NOMO-1 treated with DMSO at 0.1 percent for 48 hours (cell line): ENCODE data around the gene FOXC2.
"Not testable (repeated sequence)": the region's sequence is repeated elsewhere in the genome, so short reads cannot be mapped to it uniquely, and the experiment has no call there.

Experiments used
- DNase-seq: peaks from one replicate; lab custom pipeline; 2025; ENCODE audit not compliant: unreplicated experiment; lab: John Stamatoyannopoulos, UW

Gene FOXC2

DNA sequence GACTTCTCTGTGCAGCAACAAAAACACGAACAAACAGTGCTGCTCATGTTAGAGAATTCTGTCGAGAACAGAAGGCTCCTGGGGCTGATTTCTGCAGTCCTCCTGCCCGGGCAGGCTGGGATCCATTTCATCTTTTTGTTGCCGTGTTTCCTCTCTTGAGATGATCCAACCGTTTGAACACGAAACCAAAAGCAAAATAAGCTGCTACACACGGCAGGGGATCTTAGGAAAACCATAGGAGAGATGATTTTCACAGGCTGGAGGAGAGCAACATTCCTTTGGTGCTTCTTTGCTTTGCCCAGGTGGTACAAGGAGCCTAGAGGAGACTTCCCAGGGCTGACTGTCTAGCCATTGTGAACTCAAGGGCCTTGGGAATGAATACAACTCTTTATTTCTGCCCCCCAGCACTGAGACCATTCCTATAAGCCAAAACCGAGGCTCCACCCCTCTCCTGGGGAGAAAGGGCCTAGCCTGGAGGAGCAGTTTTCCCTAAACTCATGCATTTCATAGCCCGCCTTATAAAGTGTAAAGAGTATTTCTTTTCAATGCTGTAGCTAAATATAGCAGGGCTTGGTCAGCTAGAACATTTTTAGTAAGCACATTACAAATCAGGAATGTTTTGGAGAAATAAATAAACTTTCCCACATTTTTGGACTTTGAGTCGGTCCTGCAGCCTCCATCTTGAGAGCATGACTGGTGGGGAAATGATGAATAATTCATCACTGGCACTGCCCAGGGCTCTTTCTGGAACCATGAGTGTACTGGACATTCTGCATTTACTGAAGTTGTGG is 19.4 kb downstream of the FOXC2 start:
- no peak for DNase-seq

DNA sequence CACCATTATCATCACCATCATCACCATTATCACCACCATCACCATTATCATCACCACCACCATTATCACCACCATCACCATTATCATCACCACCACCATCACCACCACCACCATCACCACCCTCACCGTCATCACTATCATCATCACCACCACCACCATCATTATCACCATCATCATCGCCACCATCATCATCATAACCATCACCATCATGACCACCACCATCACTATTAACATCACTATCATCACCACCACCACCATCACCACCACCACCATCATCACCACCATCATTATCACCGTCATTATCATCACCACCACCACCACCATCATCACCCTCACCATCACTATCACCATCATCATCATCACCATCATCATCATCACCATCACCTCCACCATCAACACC is 20.9 kb downstream of the FOXC2 start:
- DNase-seq = no peak

DNA sequence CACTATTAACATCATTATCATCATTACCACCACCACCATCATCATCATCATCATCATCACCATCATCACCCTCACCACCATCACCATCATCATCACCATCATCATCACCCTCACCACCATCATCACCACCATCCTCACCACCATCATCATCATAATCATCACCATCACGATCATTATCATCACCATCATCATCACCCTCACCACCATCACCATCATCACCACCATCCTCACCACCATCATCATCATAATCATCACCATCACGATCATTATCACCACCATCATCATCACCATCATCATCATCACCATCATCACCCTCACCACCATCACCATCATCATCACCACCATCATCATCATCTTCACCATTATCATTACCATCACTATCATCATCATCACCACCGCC is 21.3 kb downstream of the FOXC2 start:
- DNase-seq = not testable (repeated sequence)

DNA sequence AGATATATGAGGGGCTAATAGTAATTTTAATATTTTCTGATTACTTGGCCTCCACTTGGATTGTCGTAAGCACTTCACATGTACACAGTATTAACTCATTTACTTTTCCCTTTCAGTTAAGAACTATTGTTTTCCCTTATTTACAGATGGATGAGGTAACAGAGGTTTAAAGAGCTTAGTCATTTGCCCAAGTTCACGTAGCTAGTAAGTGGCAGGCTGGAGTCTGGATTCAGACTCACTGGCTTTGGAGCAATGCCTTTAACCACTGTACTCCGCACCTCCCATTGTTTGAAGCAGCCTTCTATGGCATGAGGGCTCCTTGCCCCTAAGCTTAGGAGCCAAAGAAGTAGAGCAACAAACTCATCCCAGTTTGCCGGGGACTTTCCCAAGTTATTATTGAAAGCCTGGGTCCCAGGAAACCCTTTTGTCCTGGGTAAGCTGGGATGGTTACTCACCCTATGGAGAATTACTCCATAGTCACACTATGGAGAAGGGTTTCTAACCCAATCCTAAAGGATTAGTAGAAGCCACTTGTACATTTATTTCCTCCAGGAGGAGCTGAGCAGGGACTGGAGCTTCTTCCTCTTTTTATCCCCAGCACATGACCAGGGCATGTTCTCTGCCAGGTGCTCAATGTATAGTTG is 24.0 kb downstream of the FOXC2 start:
- DNase-seq = no peak

DNA sequence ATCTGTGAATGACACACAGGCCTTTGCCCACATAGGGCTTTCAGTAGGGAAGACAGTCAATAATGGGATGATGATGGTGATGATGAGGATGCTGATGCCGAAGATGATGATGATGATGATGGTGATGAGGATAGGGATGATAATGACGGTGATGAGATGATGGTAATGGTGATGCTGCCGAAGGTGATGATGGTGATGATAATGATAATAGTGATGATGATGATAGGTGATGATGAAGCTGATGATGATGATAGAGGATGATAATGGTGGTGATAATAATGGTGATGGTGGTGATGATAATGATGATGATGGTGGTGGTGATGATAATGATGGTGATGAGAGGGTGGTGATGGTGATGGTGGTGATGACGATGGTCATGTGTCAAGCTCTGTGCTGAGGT is 24.6 kb downstream of the FOXC2 start:
- no peak for DNase-seq

DNA sequence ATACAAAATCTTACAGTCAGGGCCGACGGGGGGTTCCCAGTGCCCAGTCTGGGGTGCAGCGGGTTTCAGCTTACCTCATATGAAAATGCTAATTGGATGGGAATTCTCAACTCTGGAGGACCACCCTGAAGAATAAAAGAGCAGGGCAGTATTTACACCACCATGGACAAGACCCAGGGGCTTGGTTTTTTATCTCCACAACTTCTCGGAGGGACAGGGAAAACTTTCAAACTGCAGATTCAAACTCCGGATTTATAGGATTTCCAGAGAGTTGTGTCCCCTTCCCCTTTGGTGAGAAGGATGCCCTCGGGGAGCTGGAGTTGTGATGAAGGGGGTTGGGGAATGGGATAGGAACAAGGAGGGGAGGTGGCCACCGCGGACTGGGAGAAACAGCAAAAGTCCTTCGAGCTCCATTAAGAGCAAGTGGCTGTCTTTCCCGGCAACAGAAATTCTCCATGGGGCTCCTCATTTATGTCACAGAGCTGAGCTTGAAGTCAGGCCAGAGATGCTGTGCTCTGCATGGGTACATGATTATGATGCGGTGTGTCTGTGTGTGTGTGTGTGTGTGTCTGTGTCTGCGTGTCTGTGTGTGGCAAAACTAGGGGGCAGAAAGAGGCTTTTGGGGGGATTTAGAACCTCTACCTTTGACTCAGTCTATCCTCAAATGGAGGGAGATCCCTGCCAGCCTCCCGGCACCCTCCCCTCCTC is 27.4 kb downstream of the FOXC2 start:
- no peak for DNase-seq

DNA sequence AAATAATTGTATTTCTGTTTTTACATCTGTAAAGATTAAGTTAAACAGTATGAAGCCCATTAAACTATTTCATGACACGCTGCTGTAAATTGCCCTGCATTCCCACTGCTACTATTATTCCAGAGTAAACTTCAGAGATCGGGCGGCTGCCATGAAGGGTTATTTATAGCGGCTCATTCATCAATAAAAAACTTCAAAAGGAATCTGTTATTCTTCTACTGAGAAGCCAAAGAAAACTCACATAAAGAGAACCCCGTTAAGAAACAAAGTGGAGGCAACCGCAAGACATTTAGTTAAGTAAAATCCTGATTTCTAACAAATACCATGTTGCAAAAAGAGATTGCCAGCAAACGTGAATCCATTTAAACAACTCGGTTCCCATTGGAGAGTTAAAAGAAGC is 28.1 kb downstream of the FOXC2 start:
- DNase-seq = no peak

DNA sequence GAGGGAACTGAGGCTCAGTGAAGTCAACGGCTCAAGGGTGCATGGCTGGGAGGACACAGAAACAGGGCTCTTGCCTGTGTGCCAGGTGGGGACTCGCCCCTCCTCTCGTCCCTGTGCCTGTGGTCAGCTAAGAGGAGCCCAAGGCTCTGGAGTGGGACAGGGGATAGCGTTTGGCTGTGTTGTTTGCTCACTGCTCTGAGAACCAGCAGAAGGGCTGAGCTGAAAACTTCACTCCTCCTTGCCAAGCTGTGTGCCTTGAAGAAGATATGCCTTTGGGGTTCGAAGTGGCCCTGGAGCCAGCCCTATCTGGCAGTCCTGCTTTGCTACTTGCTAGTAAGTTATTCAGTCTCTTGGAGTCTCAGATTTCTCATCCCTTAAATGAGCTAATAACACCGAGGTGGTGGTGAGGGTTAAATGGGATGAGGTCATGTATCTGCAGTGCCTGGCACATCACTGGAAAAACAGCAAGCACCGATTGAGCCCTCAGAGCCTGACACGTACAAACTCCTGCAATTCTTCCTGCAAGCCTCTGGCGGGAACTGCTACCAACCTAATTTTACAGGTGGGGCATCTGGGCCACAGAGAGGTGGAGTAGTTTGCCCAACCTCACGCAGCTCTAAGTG is 29.5 kb downstream of the FOXC2 start:
- no peak for DNase-seq

DNA sequence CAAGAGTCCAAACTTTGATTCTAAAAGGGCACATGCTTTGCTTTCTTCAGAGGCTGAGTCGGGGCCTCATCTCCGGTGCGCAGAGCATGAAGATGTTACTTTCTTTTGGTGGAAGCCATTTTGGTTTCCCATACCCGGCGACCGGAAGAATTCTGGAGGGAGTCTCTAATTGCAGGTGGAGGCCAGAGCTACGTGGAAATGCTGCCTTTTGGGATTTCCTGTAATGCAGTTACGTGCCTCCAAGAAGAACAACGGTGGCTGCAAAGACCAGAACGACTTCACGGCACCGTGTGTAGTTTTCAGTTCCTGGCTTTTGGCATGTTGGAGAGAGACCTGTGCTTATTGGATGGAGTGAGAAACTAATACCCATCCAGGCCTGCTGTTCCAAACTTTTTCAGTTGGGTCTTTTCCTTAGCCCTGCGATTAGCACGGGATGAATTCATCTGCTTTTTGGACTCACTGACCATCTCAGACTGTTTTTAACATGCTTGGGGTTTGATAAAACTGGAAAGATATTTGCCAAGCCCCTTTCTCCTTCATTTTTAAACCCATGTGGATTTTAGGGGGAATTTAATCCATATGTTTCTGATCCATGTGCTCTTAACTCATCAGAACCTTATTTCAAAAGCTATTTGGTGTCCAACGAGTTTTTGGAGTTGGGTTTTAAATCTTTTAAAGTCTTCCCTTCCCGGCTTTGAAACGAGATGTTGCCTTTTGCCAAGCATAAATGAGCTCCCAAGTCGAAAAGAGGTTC is 30.7 kb downstream of the FOXC2 start:
- no peak for DNase-seq

DNA sequence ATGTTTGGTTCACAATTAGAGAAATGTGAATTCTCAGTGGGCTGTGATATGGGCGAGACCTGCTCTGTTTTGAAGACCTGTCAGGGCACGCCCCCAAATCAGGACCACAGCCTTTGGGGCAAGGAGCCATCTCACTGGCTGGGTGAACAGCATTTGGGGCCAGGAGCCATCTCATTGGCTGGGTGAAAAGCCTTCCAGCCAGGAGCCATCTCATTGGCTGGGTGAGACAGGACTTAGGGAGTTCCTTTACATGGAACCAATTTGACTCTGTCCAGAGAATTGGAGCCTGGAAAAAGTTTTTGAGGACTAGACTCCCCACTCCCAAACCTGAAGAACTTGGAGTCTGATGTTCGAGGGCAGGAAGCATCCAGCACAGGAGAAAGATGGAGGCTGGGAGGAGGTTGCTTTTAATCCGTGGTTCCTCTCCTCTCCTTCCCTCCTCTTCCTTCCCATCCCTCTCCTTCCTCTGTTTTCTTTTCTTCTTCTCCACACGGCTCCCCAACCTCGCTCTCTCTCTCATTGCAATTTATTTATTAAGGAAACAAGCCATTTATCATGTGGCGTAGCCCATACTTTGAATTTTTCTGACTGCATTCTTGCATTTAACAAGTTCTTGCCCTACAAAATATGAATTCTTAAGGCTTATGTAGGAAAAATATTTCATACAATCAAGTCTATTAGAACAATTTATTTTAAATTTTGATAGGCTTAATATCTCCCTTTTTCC is 31.4 kb downstream of the FOXC2 start:
- no peak for DNase-seq

DNA sequence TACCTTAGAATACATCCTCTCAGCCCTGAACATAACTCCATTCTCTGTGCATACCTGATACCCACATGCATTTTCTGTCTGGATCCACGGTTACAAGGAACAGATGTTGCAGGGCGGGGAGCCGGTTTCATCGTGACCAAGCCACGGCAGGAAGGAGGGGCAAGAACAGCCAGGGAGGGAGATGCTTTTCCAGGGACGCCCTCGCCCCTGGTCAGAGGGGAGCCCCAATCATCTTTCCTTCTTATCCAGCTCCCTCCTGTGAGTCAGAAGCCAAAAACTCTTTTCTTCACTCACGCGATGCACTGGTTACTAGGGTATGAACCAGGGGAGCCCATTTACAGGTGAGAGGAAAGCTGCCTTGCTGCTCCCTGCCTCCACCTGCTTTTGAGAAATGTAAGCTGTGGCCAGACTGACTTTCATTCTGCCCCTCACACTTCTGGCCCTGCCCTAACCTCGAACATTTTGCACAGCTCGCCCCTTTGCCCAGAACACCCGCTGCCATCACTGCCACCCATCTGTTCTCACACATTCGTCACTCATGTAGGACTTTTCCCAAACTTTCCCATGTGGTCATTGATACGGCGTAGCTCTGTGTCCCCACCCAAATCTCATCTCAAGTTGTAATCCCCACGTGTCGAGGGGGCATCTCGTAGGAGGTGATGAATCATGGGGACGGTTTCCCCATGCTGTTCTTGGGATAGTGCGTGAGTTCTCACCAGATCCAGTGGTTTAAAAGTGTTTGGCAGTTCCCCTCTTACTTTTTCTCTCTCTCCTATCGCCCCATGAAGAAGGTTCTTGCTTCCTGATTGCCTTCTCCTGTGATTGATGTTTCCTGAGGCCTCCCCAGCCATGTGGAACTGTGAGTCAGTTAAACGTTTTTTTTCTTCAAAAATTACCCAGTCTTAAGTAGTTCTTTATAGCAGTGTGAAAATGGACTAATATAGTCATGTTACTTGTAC is 32.3 kb downstream of the FOXC2 start:
- DNase-seq = no peak

DNA sequence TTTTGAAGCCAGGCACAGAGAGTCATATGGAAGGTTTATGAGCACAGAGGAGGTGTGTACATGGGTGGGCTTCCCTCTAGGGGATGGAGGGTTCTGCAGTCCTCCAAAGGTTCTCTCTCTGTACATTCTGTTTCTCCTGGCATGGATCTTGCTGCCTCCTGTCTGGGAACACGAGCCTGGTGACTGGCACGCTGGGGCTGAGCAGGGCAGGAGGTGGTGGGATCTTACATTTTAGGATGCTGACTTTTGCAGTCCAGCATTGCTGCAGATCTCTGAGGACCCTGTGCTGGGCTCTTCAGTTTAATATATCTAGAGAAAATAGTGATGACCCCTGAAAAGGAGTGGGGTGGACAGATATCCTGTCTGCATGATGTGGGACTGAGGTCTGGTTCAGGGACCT is 34.7 kb downstream of the FOXC2 start:
- DNase-seq = no peak

DNA sequence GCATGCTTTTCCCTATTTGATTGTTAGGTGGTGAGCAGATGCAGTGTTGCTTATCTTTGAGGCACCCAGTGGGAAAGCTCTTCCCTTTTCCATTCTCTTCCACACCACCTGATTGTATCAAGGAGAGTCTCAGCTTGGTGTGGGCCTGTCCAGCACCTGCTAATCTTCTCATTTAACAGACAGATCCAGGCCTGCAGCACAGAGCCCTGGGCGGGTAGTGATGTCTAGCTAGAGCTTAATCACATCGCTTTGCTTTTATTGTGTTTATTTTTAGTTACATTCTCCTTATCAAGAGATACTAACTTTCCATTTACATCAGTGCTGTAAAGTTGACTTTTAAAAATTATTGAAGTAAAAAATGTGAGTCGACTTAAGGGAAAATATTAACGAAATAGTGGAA is 35.9 kb downstream of the FOXC2 start:
- no peak for DNase-seq

DNA sequence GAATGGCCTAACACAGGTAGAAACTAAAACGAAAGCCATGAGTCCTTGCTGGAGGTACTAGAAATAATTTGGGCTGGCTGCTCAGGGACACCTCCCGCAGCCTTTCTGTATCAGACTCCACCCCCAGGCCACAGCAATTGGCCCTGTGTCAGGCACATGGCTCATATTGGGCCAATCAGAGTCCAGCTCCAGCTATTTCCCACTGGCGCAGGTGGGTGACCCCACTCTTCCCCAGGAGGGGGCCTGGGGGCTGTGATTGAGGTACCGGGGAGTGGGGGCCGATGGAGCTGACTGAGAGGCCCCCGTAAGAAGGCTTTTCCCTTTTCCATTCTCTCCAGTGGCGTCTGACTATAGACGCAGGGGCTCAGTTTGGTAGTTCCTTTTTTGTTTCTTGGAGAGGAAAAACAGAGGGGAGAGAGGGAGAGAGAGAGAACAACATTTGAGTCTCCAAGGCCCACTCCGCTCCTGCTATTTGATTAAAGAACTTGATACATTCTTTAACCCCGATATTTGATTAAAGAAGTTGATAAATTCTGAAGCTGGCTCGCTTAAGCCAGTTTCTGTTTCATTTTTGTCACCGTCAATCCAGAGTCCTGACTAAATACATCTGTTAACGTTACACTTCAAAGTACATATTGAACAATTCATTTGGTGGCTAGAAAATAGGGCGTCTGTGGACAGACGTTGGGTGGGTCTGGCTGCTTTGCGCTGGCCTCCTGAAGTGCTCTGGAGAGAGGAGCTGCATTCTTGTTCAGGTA is 38.0 kb downstream of the FOXC2 start:
- no peak for DNase-seq

DNA sequence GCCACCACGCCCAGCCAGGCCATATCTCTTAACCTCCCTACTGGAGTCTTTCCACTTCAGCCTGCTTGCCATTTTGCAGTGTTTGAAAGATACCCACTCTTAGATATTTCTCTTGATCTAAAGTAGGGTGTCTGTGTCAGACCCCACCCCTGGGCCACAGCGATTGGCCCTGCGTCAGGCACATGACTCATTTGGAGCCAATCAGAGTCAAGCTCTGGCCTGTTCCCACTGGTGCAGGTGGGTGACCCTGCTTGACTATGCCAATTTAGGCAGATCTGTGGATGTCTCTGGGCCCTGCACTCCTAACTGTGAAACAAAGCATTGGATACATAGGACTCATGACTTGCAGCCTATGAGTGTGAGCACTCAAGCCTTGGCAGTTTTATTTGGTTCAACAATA is 39.3 kb downstream of the FOXC2 start:
- DNase-seq = no peak

DNA sequence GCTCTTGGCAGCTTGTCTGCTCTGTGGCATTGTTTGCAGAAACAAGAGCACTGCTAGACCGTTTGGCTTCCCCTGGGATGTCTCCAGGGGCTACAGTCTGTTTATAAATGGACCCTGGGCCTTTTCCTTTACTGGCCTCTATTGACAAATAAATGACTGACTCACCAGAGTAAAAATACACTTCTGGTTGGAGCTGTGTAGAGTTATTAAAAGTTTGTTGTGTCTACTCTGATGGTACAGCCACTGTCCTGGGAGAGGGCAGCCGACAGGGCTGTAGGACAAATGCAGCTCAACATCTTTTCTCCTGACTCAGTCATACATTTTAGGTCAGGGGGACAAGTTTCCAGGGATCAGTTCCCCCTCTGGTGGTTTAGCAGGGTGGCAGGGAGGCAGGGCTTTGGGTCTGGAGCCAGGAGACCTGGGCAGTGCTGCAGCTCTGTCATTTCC is 41.7 kb downstream of the FOXC2 start:
- no peak for DNase-seq

DNA sequence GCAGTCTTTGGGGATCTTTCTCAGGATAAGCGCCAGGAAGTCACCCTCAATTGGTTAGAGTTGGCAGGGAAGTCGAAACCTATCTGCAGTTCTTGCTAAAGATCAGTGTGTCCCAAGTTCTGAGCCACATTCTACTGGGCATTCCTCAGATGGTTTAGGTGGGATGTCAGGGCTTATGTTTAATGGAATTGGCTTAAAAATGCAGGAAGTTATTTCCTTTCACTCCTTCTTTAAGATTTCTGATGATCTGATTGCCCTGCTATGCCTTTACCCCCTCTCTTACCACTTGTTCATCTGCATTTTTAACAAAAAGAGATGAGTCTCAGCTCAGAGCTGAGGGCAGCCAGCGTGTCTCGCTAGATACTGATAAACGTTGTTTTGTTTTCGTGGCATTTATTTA is 42.5 kb downstream of the FOXC2 start:
- no peak for DNase-seq

DNA sequence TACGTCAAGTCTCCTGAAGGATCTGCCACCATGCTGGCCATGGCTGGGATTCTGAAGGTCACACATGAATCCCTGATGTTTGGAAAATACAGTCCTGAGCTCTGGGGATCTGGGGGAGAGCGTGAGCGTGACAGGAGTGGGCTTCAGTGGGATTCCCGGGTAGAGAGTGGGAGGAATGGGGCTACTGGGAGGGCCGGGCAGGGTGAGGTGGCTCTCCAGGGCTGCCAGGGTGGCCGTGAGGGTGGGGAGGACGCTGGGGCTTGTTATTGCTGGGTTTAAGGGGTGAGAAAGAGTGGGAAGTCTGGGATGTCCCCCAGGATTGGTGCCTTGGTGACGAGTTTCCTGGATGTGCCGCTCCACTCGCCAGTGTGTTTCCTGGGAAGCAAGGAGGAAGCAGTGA is 43.0 kb downstream of the FOXC2 start:
- no peak for DNase-seq
